K562 (cell line): Measurements from ENCODE around the gene MMRN2.

Source experiments
- FOXJ3 ChIP-seq: sonication (generic); formaldehyde crosslinking; IDR thresholded peaks from 2 replicates; pipeline ENCODE4 v1.4.0; 2020; ENCODE audit warnings: mild to moderate bottlenecking, missing genetic modification reagents
- POLR2A ChIP-seq: fragments of 450-650 bp; conservative IDR thresholded peaks from 2 replicates; pipeline ENCODE4 v1.6.1; 2016
- POLR2AphosphoS5 ChIP-seq: IDR thresholded peaks from 2 replicates; pipeline ENCODE4 v1.6.1; 2011; ENCODE audit warnings: mild to moderate bottlenecking, low read depth, low read length, moderate library complexity; ENCODE audit not compliant: control insufficient read depth, insufficient read depth
- SMC3 ChIP-seq: conservative IDR thresholded peaks from 2 replicates; pipeline ENCODE4 v1.6.1; 2011; ENCODE audit warnings: low read depth, low read length, improper control_type of control experiment; ENCODE audit not compliant: insufficient read depth
- ZNF140 ChIP-seq: fragments of 250-450 bp; sonication (Bioruptor Pico); IDR thresholded peaks from 2 replicates; pipeline ENCODE4 v1.8.0; 2021; ENCODE audit warnings: moderate library complexity, mild to moderate bottlenecking, inconsistent platforms
- ZNF57 ChIP-seq: fragments of 450-650 bp; formaldehyde crosslinking; IDR thresholded peaks from 2 replicates; pipeline ENCODE4 v1.4.0; 2020; ENCODE audit warnings: mild to moderate bottlenecking, moderate library complexity
- TF ChIP-seq, protein P1 (sequence below): fragments of 250-450 bp; sonication (Bioruptor Pico); IDR thresholded peaks from 2 replicates; pipeline ENCODE4 v1.8.0; 2021; ENCODE audit warnings: moderate library complexity, mild to moderate bottlenecking, inconsistent platforms
- TF ChIP-seq, protein P2 (sequence below): sonication (generic); formaldehyde crosslinking; IDR thresholded peaks from 2 replicates; pipeline ENCODE4 v1.8.1; 2023; ENCODE audit warnings: mild to moderate bottlenecking, missing genetic modification reagents
- TF ChIP-seq, protein P3 (sequence below), 2 experiments: fragments of 450-650 bp; conservative IDR thresholded peaks; 2 replicates each; pipeline ENCODE4 v1.6.1; 2017; ENCODE audit warnings: mild to moderate bottlenecking in 2 of 2, moderate library complexity in 2 of 2

DNA sequence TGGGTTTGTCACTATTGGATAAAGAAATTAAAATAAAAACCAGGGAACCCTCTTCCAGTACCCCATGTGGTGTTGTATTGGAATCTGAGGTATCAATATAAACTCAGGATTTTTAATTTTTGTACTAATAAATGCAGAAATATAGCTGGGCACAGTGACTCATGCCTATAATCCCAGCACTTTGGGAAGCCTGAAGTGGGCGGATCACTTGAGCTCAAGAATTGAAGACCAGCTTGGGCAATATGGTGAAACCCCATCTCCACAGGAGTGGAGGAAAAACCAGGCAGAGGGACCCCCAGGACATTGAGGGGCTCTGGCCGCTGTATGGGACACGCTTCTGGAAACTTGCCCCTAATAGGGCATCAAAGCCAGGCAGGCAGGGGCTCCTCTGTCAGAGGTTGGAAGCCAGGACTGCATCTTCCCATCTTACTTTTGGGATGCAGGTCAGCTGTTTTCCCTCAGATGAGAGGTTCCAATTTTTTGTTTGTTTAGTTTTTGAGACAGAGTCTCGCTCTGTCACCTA is 21.9 kb upstream of the MMRN2 start:
- no peak for TF ChIP-seq FOXJ3 (CRISPR knock-in tag)
- TF ChIP-seq ZNF57 (CRISPR knock-in tag): no peak
- TF ChIP-seq, protein P1, sequence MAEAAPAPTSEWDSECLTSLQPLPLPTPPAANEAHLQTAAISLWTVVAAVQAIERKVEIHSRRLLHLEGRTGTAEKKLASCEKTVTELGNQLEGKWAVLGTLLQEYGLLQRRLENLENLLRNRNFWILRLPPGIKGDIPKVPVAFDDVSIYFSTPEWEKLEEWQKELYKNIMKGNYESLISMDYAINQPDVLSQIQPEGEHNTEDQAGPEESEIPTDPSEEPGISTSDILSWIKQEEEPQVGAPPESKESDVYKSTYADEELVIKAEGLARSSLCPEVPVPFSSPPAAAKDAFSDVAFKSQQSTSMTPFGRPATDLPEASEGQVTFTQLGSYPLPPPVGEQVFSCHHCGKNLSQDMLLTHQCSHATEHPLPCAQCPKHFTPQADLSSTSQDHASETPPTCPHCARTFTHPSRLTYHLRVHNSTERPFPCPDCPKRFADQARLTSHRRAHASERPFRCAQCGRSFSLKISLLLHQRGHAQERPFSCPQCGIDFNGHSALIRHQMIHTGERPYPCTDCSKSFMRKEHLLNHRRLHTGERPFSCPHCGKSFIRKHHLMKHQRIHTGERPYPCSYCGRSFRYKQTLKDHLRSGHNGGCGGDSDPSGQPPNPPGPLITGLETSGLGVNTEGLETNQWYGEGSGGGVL (CRISPR knock-in tag): no peak
- TF ChIP-seq, protein P2, sequence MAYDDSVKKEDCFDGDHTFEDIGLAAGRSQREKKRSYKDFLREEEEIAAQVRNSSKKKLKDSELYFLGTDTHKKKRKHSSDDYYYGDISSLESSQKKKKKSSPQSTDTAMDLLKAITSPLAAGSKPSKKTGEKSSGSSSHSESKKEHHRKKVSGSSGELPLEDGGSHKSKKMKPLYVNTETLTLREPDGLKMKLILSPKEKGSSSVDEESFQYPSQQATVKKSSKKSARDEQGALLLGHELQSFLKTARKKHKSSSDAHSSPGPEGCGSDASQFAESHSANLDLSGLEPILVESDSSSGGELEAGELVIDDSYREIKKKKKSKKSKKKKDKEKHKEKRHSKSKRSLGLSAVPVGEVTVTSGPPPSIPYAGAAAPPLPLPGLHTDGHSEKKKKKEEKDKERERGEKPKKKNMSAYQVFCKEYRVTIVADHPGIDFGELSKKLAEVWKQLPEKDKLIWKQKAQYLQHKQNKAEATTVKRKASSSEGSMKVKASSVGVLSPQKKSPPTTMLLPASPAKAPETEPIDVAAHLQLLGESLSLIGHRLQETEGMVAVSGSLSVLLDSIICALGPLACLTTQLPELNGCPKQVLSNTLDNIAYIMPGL: no peak
- TF ChIP-seq, protein P3, sequence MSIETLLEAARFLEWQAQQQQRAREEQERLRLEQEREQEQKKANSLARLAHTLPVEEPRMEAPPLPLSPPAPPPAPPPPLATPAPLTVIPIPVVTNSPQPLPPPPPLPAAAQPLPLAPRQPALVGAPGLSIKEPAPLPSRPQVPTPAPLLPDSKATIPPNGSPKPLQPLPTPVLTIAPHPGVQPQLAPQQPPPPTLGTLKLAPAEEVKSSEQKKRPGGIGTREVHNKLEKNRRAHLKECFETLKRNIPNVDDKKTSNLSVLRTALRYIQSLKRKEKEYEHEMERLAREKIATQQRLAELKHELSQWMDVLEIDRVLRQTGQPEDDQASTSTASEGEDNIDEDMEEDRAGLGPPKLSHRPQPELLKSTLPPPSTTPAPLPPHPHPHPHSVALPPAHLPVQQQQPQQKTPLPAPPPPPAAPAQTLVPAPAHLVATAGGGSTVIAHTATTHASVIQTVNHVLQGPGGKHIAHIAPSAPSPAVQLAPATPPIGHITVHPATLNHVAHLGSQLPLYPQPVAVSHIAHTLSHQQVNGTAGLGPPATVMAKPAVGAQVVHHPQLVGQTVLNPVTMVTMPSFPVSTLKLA (conservative IDR thresholded peaks at IDR 0.05): no peak
- TF ChIP-seq ZNF140 (CRISPR knock-in tag): no peak
- no peak for TF ChIP-seq SMC3
- TF ChIP-seq POLR2A: no peak
- no peak for TF ChIP-seq POLR2AphosphoS5
